Activated T-cell treated with anti-CD3 and anti-CD28 coated beads for 4 hours (primary cell): ENCODE data around the gene PPP1R10.

Experiments
- DNase-seq: peaks from one replicate; pipeline ENCODE4 v3.0.0-alpha.2; 2020

PPP1R10 gene

GRCh38 chr6:30555816-30556065 lies 61.3 kb downstream of the PPP1R10 start:
- DNase-seq: no peak

GRCh38 chr6:30554962-30555815 lies 61.9 kb downstream of the PPP1R10 start:
- DNase-seq: no peak

DNA sequence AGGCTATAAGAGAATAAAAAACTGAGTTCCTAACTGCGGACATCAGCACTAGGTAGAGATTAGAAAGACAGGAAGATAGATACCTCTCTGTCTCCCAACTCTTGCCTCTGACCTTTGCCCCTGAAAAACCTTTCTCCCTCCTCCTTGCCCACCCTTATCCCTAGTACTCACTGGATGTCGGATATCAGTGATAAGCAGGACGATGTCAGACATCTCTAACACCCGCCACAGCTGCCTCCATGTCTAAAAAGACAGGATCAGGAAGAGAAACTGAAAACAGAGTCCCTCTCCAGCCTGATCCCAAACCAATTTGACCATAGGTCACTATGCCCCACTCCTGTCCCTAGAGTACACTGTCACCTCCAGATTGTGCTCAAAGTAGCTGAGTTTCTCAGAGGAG lies 62.6 kb downstream of the PPP1R10 start:
- no peak for DNase-seq
